NCI-H460 (cell line): Measurements from ENCODE around the gene GPC2. TPM values are rescaled to one million over a fixed set of nuclear protein-coding genes. Genes with fewer than 3 reads are reported as not detected.
"Not testable (repeated sequence)": the region's sequence is repeated elsewhere in the genome, so short reads cannot be mapped to it uniquely, and the experiment has no call there.

ENCODE experiments used
- DNase-seq: peaks from one replicate; pipeline ENCODE4 v3.0.0-alpha.2; 2016; ENCODE audit warnings: low read depth; ENCODE audit errors: extremely low read depth
- total RNA-seq: library from RNA; depleted of rRNA; stranded (reverse); fragments of >200 nt; shearing (Covaris generic); gene quantifications from 2 replicates; pipeline ENCODE4 v1.2.3, GENCODE V29; 2014

GPC2 gene
- total RNA-seq, 1 experiment from 2014 or later = 3.7 TPM

- DNase-seq = no peak
Measured at GRCh38 chr7:100208911-100209408, 31.8 kb upstream of the GPC2 start.

GRCh38 chr7:100204454-100204853 lies 27.3 kb upstream of the GPC2 start:
- no peak for DNase-seq

GRCh38 chr7:100200693-100201092 lies 23.5 kb upstream of the GPC2 start:
- no peak for DNase-seq

GRCh38 chr7:100198266-100198665 lies 21.1 kb upstream of the GPC2 start:
- DNase-seq = no peak

- not testable (repeated sequence) for DNase-seq
Measured at GRCh38 chr7:100195901-100196322, 18.7 kb upstream of the GPC2 start.

GRCh38 chr7:100195222-100195621 lies 18.0 kb upstream of the GPC2 start:
- DNase-seq = no peak

GRCh38 chr7:100192969-100193368 lies 15.8 kb upstream of the GPC2 start:
- no peak for DNase-seq

- not testable (repeated sequence) for DNase-seq
Measured at GRCh38 chr7:100192281-100192862, 15.2 kb upstream of the GPC2 start.

GRCh38 chr7:100191775-100192174 lies 14.6 kb upstream of the GPC2 start:
- no peak for DNase-seq

GRCh38 chr7:100190048-100190711 lies 13.0 kb upstream of the GPC2 start:
- peak; percentile 64 for DNase-seq

GRCh38 chr7:100189061-100189460 lies 11.9 kb upstream of the GPC2 start:
- no peak for DNase-seq

- DNase-seq = no peak
Measured at GRCh38 chr7:100185726-100186125, 8.5 kb upstream of the GPC2 start.

GRCh38 chr7:100183090-100183489 lies 5.9 kb upstream of the GPC2 start:
- DNase-seq = not testable (repeated sequence)

- DNase-seq = not testable (repeated sequence)
Measured at GRCh38 chr7:100182616-100183015, 5.4 kb upstream of the GPC2 start.

GRCh38 chr7:100180084-100180483 lies 2.9 kb upstream of the GPC2 start:
- not testable (repeated sequence) for DNase-seq

GRCh38 chr7:100176096-100177044 lies 811 bp downstream of the GPC2 start:
- DNase-seq = no peak

- DNase-seq = no peak
Measured at GRCh38 chr7:100175296-100175935, 1.8 kb downstream of the GPC2 start.

GRCh38 chr7:100174582-100174981 lies 2.6 kb downstream of the GPC2 start:
- DNase-seq = no peak

- no peak for DNase-seq
Measured at GRCh38 chr7:100173806-100174495, 3.2 kb downstream of the GPC2 start.

GRCh38 chr7:100171840-100172239 lies 5.3 kb downstream of the GPC2 start:
- no peak for DNase-seq
